GM19372 (cell line): ENCODE results near the gene BUB1.
A peak's percentile ranks its signal among the peaks of the same experiment; 100 is the strongest.
"Not testable (repeated sequence)": the region's sequence is repeated elsewhere in the genome, so short reads cannot be mapped to it uniquely, and the experiment has no call there.

ENCODE experiments used
- ATAC-seq: cut with Tn5 transposase; IDR thresholded peaks from one replicate; pipeline ENCODE4 v1.9.1; 2021; ENCODE audit warnings: mild to moderate bottlenecking, low read depth, moderate library complexity; ENCODE audit not compliant: unreplicated experiment

BUB1 gene

GRCh38 chr2:110691612-110692258 lies 13.9 kb upstream of the BUB1 start:
- no peak for ATAC-seq

GRCh38 chr2:110690083-110690965 lies 12.5 kb upstream of the BUB1 start:
- no peak for ATAC-seq

GRCh38 chr2:110688594-110689091 lies 10.8 kb upstream of the BUB1 start:
- ATAC-seq, result no peak

GRCh38 chr2:110687775-110688484 lies 10.1 kb upstream of the BUB1 start:
- ATAC-seq, result not testable (repeated sequence)

GRCh38 chr2:110682872-110683271 lies 5.0 kb upstream of the BUB1 start:
- ATAC-seq, result no peak

- ATAC-seq, result no peak
Observed at GRCh38 chr2:110682267-110682666, 4.4 kb upstream of the BUB1 start.

GRCh38 chr2:110680709-110681108 lies 2.8 kb upstream of the BUB1 start:
- no peak for ATAC-seq

- no peak for ATAC-seq
Observed at GRCh38 chr2:110679865-110680264, 2.0 kb upstream of the BUB1 start.

- ATAC-seq, result no peak
Observed at GRCh38 chr2:110679337-110679707, 1.5 kb upstream of the BUB1 start.

- peak; percentile 1 for ATAC-seq
Observed at GRCh38 chr2:110678457-110679336, 834 bp upstream of the BUB1 start.

- no peak for ATAC-seq
Observed at GRCh38 chr2:110677080-110677479, 783 bp downstream of the BUB1 start.

- ATAC-seq, result no peak
Observed at GRCh38 chr2:110675679-110676078, 2.2 kb downstream of the BUB1 start.

GRCh38 chr2:110674620-110675555 lies 3.0 kb downstream of the BUB1 start:
- peak; percentile 76 for ATAC-seq

GRCh38 chr2:110673201-110673600 lies 4.7 kb downstream of the BUB1 start:
- no peak for ATAC-seq

- no peak for ATAC-seq
Observed at GRCh38 chr2:110670826-110671225, 7.0 kb downstream of the BUB1 start.

- ATAC-seq, result no peak
Observed at GRCh38 chr2:110669079-110669478, 8.8 kb downstream of the BUB1 start.

GRCh38 chr2:110667071-110667470 lies 10.8 kb downstream of the BUB1 start:
- no peak for ATAC-seq

- no peak for ATAC-seq
Observed at GRCh38 chr2:110664135-110664534, 13.7 kb downstream of the BUB1 start.

GRCh38 chr2:110662560-110662959 lies 15.3 kb downstream of the BUB1 start:
- ATAC-seq, result no peak
